ENCODE results near the gene SPATA3.
"Not testable (repeated sequence)": the region's sequence is repeated elsewhere in the genome, so short reads cannot be mapped to it uniquely, and the experiment has no call there.

Gene SPATA3

GRCh38 chr2:230999477-230999876 lies 3.6 kb downstream of the SPATA3 start:
- DNase-seq, result no peak

GRCh38 chr2:231000211-231000904 lies 4.4 kb downstream of the SPATA3 start:
- no peak for DNase-seq

- DNase-seq, result no peak
Observed at GRCh38 chr2:231001036-231001435, 5.1 kb downstream of the SPATA3 start.

GRCh38 chr2:231001921-231002320 lies 6.0 kb downstream of the SPATA3 start:
- no peak for DNase-seq

GRCh38 chr2:231002641-231003040 lies 6.7 kb downstream of the SPATA3 start:
- DNase-seq, result no peak

- DNase-seq, result no peak
Observed at GRCh38 chr2:231003186-231003585, 7.3 kb downstream of the SPATA3 start.

- DNase-seq, result not testable (repeated sequence)
Observed at GRCh38 chr2:231004930-231005329, 9.0 kb downstream of the SPATA3 start.

GRCh38 chr2:231007286-231008098 lies 11.6 kb downstream of the SPATA3 start:
- DNase-seq, result no peak

- no peak for DNase-seq
Observed at GRCh38 chr2:231008131-231008530, 12.2 kb downstream of the SPATA3 start.

- no peak for DNase-seq
Observed at GRCh38 chr2:231009236-231009919, 13.5 kb downstream of the SPATA3 start.

- DNase-seq, result no peak
Observed at GRCh38 chr2:231010201-231010730, 14.3 kb downstream of the SPATA3 start.

GRCh38 chr2:231011526-231011925 lies 15.6 kb downstream of the SPATA3 start:
- DNase-seq, result no peak

GRCh38 chr2:231012463-231012862 lies 16.5 kb downstream of the SPATA3 start:
- DNase-seq, result no peak

GRCh38 chr2:231013820-231014219 lies 17.9 kb downstream of the SPATA3 start:
- DNase-seq, result no peak

- no peak for DNase-seq
Observed at GRCh38 chr2:231015478-231015877, 19.6 kb downstream of the SPATA3 start.

GRCh38 chr2:231015926-231016325 lies 20.0 kb downstream of the SPATA3 start:
- no peak for DNase-seq

- no peak for DNase-seq
Observed at GRCh38 chr2:231016566-231017230, 20.8 kb downstream of the SPATA3 start.

- DNase-seq, result no peak
Observed at GRCh38 chr2:231017231-231017598, 21.3 kb downstream of the SPATA3 start.

GRCh38 chr2:231018184-231018583 lies 22.3 kb downstream of the SPATA3 start:
- no peak for DNase-seq

GRCh38 chr2:231025059-231025458 lies 29.1 kb downstream of the SPATA3 start:
- not testable (repeated sequence) for DNase-seq

- no peak for DNase-seq
Observed at GRCh38 chr2:231028889-231029288, 33.0 kb downstream of the SPATA3 start.

GRCh38 chr2:231029563-231029962 lies 33.6 kb downstream of the SPATA3 start:
- no peak for DNase-seq

- DNase-seq, result no peak
Observed at GRCh38 chr2:231030725-231031124, 34.8 kb downstream of the SPATA3 start.

Data from NCI-H2107 (cell line).